Mammary microvascular endothelial cell (primary cell): Measurements from ENCODE around the gene CCHCR1. TPM values are rescaled to one million over a fixed set of nuclear protein-coding genes. Genes with fewer than 3 reads are reported as not detected.

Experiments
- total RNA-seq: library from RNA; depleted of rRNA; stranded (reverse); fragments of >200 nt; gene quantifications from 2 replicates; pipeline ENCODE4 v1.2.3, GENCODE V29; 2015

CCHCR1 gene
- total RNA-seq = 16.7 and 23.1 TPM in 2 replicates

GRCh38 chr6:31157513-31158139 is at the start of gene CCHCR1:
CCHCR1 (minus strand) TSS chr6:31157802; CDS start chr6:31157600, 202 bp downstream.

GRCh38 chr6:31170600-31170881 is 12.9 kb upstream of the CCHCR1 start, which contains the start of gene POU5F1:
POU5F1 (minus strand) TSS chr6:31170682; CDS start chr6:31170620, 62 bp downstream.

GRCh38 chr6:31158140-31158862 is 699 bp upstream of the CCHCR1 start, which contains the start of gene TCF19:
TCF19 (plus strand) TSS chr6:31158589; CDS start chr6:31159470, 881 bp downstream.

GRCh38 chr6:31138982-31139381 is 18.6 kb downstream of the CCHCR1 start, which contains the start of gene PSORS1C2:
PSORS1C2 (minus strand) TSS chr6:31139066; CDS start chr6:31139026, 40 bp downstream.

GRCh38 chr6:31120151-31120915 is 37.3 kb downstream of the CCHCR1 start, which contains the start of gene CDSN:
CDSN (minus strand) TSS chr6:31120446; CDS start chr6:31120419, 27 bp downstream.

GRCh38 chr6:31114541-31114878 is 43.1 kb downstream of the CCHCR1 start, which contains the start of gene PSORS1C1:
PSORS1C1 (plus strand) TSS chr6:31114800; CDS start chr6:31129633, 14,833 bp downstream.

GRCh38 chr6:31112478-31112877 is 45.1 kb downstream of the CCHCR1 start, which contains the start of gene C6orf15:
C6orf15 (minus strand) TSS chr6:31112575; CDS start chr6:31112555, 20 bp downstream.

Other genes with a start within 250 kb of the CCHCR1 start
- 13.0 and 16.6 TPM in 2 replicates for gene GTF2H4, start 249.6 kb downstream of the CCHCR1 start, total RNA-seq
- gene VARS2, start 243.6 kb downstream of the CCHCR1 start, total RNA-seq = 19.5 and 23.0 TPM in 2 replicates
- not detected in 2 replicates for gene SFTA2, start 225.6 kb downstream of the CCHCR1 start, total RNA-seq
- 0.07 TPM in 1 of 2 replicates, not detected in the other for gene MUCL3, start 216.8 kb downstream of the CCHCR1 start, total RNA-seq
- not detected in 2 replicates for gene MUC21, start 174.1 kb downstream of the CCHCR1 start, total RNA-seq
- gene MUC22, start 147.3 kb downstream of the CCHCR1 start, total RNA-seq = not detected in 2 replicates
- gene C6orf15, start 45.2 kb downstream of the CCHCR1 start, total RNA-seq = not detected in 2 replicates
- gene PSORS1C1, start 43.0 kb downstream of the CCHCR1 start, total RNA-seq = 2.1 and 2.7 TPM in 2 replicates
- gene CDSN, start 37.4 kb downstream of the CCHCR1 start, total RNA-seq = not detected in 2 replicates
- not detected in 2 replicates for gene PSORS1C2, start 18.7 kb downstream of the CCHCR1 start, total RNA-seq
- 49.8 and 50.2 TPM in 2 replicates for gene TCF19, start 787 bp upstream of the CCHCR1 start, total RNA-seq
- gene POU5F1, start 12.9 kb upstream of the CCHCR1 start, total RNA-seq = 1.3 TPM in 1 of 2 replicates, not detected in the other
- 389 and 466 TPM in 2 replicates for gene HLA-C, start 114.3 kb upstream of the CCHCR1 start, total RNA-seq
- gene HLA-B, start 199.4 kb upstream of the CCHCR1 start, total RNA-seq = 1,271 and 2,245 TPM in 2 replicates
- gene MICA, start 245.8 kb upstream of the CCHCR1 start, total RNA-seq = 4.7 and 5.2 TPM in 2 replicates